NCI-H69 (cell line): Measurements from ENCODE around the gene MRPL28.
"Not testable (repeated sequence)": the region's sequence is repeated elsewhere in the genome, so short reads cannot be mapped to it uniquely, and the experiment has no call there.

ENCODE experiments used
- DNase-seq: peaks from one replicate; lab custom pipeline; 2025; lab: John Stamatoyannopoulos, UW

The MRPL28 gene

DNA sequence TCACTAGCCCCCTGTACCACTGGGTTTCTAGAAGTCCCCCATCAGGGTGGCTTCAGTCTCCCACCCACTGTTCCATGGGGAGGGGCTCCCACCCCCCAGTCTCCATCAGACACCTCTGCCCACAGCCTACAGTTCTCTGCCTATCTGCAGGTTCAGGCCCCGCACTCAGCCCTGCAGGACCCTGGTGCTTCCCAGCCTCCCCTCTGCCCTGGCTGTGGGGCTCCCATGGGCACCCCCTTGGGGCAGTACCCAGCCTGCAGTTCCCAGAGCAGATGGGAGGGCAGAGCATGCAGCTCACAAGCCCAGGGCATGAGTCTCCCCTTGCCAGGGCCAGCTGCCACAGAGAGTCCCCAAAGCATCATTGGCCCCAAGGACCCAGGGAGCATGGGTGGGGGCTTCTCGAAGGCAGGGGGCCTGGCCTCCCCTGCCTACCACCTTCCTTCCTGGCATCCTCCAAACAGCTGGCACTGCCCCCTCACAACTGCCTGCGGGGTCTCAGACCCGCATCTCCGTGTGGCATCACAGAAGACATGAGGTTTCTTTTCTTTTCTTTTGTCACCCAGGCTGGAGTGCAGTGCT is 2.8 kb upstream of the MRPL28 start:
- DNase-seq, result no peak

DNA sequence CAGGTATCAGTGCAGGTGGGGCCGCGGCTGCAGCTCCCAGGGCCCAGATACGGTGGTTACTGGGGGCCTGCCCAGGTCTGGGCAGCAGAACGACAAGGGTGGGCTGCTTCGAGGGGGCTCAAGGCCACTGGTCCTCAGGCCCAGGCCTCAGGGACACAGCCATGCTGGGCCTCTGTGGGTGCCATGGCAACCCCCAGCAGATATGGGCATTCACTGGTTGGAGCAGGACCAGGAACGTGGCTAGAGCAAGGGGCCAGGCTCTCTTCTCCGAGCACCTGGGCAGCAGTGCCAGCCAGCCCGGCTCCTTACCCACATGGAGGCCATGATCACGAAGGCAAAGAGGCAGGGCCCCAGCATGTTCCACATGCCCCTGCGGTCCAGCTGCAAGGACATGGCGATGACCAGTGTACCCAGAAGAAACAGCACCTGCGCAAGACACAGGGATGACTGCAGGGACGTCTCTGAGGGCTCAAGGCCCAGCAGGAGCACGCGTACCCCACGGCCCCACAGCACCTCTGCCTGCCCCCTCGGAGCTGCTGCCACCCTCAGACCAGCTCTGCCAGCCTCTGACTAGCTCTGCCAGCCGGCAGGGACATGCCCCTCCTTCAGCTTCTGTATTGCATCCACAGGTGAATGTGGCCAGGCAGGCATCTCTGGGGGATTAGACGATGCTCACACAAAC is 2.1 kb upstream of the MRPL28 start:
- DNase-seq, result no peak

DNA sequence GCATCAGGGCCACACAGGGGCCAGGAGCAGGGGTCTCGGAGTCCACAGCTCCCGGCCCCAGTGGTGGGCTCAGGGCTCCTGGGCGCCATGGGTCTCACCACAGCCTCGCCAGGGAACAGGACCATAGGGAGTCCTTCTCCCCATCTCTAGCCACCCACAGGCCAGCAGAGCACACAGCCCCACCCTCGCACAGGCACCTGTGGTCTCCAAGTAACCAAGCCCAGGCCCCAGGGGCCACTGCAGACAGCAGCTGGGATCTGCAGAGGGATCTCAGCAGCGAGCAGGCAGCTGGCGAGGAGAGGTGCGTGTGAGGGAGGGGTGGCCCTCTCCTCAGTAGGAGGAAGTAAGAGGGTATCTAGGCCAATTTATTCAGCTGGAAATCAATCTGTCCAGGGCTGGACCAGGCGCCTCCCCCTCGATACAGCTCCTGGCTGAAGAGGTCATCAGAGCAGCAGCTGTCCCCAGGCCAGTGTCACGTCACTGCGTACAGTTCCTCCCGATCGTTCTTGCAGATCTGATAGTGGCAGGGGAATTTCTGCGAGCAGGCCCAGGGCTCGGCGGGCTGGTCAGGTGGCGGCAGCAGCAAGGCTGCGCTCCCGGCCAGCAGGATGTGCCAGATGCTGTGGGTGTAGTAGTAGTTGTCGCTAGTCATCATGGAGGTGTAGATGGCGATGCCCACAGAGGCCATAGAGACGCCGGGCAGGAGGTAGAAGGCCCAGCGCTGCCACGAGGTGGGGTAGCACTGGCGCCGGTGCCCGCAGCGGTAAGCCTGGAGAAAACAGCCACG is 1.4 kb upstream of the MRPL28 start:
- DNase-seq, result peak; percentile 65

DNA sequence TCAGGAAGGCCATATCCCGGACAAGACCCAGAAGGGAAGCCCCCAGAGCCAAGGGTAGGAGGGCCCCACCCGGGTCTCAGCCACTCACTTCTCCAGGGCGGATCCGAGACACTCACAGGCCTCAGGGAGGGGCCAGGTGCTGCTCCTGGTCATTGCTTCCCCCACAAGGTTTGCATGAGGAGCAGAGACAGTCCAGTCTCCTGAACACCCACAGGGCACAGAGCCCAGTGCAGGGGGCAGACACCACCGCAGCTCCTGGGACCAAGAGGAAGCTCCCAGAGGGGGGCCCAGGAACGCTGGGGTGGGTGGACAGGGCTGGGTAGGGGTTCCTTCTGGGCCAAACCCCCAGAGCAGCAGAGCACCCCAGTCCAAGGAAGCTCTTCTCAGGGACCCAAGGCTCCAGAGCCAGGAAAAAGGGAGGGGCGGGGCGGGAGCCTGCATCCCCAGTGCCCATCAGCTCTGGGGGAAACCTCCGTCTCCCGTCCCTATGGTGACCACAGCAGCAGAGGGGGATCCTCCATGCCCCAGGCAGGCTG is 709 bp upstream of the MRPL28 start:
- DNase-seq, result peak; percentile 38

DNA sequence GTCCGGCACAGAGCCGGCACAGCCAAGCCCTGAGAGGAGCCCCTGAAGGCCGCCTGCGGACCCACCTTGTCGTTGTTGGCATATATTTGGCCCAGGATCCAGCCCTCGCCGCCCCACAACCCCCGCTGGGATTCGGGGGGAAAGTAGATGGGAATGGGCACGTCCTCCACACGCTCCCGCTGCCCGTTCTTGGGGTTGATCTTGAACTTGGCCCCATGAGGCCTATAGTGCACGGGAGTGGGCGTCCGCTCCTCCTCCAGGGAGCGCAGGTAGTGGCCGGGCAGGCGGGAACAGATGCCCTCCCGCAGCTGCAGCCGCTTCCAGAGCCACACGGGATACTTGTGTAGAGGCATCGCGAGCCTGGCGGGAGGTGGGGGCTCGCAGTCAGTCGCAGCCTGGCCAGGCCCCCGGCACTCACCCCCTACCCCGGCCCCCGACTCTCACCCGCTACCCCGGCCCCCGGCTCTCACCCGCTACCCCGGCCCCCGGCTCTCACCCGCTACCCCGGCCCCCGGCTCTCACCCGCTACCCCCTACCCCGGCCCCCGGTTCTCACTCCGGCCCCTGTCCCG is 387 bp downstream of the MRPL28 start:
- peak; percentile 24 for DNase-seq

DNA sequence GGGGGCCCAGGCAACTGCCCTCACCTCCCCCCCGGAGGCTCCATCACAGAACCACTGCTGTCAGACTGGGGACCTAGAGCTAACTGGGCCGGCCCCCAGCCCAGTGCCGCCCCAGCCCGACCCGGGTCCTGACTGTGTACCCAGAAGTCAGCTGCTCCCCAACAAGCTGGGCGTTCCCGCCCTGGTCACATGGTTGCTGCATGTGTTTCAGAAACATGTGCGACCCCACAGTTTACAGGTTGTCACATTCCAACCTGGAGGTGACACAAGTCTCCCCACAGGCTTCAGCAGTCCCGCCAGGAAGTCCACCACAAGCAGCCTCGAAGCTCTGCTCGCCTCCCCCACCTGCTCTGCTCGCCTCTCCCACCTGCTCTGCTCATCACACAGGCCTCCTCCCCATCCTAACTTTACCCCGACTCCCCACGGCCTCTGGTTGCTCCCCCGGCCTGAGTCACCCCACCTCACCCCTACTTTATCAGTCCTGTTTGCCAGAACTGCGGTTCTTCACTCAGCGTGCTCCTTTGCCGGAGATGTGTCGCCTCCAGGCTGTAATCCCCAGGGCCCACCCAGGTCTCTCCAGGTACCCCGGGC is 968 bp downstream of the MRPL28 start:
- no peak for DNase-seq

DNA sequence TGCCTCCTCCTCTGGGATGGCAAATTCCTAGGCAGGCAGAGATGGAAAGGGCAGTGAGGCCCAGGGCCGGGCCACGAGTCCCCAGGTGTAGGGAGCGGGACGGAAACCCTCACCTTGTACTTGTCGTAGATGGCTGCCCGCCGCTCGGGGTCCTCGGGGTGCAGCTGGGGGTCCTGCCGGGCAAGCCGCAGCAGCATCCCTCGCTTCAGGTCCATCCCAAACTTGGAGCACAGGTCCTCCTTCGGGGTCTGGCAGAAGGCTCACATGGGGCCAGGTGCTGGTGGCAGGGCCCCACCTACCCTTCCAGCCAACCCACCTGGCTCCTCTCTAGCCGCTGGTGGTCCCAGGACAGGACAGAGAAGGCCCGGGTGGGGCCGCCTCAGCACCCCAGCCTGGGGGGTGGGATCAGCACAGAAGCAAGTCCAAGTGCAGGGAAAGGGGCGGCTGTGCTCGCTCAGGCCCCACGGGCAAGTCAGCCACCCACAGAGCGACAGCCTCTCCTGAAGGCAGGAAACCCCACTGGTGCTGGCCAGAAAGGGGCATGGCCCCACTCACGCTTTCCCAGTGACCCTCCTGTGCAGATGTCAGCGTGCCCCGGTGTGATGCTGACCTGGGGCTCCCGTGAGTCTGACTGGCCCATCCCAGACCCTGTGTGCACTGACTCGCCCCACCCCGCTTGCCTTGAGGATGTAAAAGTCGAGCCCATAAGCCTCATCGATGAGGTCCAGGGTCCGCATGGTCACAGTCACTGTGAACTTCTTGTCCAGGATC is 1.8 kb downstream of the MRPL28 start:
- DNase-seq, result no peak

DNA sequence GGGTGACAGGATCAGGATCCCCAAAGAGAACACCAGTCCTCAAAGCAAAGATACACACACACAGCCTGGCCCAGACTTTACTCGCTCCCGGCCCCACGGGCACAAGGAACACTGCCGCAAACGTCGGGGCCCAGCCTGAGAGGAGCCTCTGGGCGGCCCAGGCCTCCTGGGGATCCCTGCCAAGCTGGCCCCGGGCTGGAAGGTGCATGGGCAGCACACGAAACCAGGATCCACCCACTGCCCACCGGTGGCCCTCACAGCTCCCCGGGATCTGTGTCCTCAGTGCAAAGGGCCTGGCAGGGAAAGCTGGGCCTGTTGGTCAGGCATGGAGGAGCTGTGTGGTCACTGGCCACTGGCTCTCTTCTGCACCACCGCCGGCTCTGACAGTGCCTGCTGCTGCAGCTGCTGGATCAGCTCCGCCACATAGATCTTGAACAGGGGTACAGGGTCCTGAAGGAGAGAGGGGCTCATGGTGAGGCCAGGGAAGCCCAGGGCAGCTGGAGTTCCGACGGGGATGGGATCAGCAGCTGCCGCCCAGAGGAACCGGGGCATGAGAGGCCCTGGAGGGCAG is 2.9 kb downstream of the MRPL28 start:
- DNase-seq, result no peak

DNA sequence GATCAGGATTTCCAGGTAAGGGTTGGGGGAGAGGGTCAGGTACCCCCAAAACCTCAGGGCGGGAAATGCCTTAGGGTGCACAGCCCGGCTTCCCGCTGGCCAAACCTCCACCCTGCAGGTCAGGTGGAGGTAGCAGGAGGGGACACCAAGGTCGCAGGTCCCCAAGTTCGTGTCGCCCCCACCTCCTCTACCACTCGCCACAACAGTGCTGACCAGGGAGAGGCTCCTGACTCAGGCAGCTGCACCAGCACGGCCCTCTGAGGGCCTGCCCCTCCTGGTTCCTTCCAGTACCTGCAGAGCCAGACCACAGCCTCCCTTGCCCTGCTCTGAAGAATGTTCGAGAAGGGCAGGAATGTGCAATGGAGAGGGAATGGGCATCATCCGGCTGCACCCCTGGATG is 3.9 kb downstream of the MRPL28 start:
- DNase-seq, result no peak

DNA sequence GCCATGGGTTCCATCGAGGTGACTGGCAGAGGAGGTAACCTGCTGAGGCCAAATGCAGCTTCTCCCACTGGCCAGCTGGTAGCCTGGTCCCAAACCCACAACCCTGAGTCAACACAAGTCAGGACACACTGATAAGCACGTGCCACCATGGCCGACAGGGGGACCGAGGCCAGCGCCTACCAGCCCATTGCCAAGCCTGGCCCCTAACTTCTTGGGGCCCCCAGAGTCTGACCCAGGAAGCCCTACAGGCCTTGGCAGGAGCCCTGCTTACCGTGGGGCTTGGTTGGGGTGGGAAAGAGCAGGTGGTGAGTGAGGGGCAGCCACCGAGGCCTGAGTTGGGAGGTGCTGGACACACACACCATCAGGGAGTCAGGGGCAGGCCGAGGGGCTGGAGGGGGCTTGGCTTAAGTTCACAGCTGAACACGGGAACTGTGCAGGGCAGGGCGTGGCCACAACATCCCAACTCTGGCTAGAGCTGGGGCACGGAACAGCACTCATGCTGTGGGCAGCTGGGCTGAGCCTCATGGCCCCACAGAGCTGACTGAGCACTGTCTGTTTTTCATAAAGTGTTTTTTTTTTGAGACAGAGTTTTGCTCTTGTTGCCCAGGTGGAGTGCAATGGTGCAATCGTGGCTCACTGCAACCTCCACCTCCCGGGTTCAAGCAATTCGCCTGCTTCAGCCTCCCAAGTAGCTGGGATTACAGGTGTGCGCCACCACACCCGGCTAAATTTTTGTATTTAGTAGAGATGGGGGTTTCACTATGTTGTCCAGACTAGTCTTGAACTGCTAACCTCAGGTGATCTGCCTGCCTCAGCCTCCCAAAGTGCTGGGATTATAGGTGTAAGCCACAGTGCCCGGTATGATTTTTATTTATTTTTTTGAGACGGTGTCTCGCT is 5.5 kb downstream of the MRPL28 start:
- no peak for DNase-seq

DNA sequence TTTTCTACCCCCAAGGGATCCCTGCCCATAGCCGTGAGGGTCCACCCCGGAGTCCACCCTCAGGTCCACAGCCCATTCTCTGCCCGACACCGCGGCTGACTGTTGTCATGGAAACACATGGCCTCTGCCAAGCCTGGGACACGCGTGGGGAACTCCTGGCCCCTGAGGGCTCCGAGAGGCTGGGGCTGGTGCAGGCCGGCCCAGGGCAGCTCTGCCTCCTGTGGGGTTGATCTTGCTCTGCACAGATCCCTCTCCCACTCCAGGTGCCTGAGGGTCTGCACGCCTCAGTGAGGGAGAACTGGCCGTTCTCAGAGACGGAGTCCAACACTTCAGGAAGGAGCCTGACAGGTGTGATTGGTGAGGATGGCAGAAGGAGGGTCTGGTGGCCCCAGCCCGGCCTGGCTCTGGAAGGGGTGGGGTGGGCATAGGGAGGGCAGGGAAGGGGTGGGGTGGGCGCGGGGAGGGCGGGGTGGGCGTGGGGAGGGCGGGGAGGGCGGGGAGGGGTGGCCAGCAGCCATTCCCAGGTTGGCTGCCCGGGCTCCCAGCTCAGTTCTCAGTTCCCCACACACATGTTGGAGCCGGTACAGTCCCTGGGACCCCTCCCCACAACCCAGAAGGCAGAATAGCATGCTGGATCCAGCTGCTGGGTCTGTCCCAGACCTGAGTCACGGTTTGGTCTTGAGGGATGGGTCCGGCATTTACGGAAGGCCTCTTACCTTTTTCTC is 6.4 kb downstream of the MRPL28 start:
- no peak for DNase-seq

DNA sequence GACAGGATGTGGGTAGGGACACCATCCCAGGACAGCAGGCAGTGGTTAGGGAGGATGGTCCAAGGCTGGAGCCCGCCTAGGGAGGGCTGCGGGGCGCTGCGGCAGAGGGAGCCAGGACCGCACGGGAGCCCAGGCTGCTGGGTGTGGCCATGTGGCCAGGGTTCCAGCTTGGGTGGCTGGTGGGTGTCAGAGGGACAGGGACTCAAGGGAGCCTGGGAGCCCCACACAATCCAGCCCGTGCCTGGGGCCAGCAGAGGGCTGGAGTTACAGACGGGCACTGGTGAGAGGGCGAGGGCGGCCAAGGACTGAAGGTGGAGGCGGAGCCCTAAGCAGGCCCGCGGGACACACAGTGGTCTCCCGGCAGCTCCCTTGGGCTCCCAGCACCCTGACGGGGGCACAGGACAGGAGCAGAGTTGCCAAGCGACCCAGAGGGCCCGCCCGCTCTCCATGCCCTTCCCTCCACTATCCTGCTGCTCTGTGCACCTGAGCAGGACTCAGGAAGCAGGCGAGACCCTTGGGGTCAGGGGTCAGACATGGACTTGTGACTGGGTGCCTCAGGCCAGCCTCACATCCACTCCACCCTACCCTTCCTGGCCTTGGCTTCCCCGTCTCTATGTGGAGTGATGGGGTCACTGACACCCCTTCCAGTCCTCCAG is 7.1 kb downstream of the MRPL28 start:
- no peak for DNase-seq

DNA sequence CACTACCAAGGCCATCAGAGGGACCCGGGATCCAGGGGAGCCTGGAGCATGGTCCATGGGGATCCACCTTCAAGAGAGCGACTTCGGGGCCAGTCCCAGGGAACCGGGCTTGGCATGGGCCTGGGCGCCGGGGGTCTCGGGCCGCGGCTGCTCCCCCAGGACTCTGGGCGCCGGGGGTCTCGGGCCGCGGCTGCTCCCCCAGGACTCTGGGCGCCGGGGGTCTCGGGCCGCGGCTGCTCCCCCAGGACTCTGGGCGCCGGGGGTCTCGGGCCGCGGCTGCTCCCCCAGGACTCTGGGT is 7.7 kb downstream of the MRPL28 start:
- not testable (repeated sequence) for DNase-seq

DNA sequence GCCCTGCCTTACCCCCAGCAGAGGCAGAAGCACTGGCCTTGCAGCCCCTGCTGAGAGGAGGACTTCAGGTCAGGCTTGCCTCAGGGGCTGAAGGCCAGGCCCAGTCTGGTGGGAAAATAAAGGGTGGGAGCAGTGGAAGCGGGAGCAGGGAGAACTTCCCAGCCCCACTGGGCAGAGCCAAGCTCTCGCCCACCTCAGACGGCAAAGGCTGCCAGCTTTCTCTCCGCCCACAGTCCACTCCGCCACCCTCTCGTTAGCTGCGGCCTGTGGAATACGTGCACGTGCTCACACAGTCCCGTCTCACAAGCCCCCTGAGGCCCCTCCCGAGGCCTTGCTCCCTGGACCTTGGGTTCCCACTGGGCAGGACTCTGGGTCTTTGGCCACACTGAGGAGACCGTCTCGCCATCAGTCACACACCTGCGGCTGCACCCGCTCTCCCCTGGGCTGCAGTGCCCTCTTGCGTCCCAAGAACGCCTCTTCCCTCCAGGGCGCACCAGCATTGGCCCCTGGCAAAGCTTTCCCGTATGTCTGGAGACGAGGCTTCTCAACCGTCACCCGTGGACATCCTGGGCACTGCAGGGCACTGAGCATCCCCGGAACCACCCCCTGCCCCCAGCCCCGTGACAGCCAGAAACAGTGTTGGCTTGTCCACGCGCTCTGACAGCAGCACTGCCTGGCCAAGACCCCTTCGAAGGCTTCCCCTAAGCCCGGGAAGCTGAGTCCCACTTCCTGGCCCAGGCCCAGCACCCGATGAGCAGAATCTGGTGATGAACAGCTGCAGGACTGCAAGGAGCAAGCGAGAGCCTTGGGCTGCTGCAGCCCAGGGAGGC is 8.3 kb downstream of the MRPL28 start:
- peak; percentile 79 for DNase-seq

DNA sequence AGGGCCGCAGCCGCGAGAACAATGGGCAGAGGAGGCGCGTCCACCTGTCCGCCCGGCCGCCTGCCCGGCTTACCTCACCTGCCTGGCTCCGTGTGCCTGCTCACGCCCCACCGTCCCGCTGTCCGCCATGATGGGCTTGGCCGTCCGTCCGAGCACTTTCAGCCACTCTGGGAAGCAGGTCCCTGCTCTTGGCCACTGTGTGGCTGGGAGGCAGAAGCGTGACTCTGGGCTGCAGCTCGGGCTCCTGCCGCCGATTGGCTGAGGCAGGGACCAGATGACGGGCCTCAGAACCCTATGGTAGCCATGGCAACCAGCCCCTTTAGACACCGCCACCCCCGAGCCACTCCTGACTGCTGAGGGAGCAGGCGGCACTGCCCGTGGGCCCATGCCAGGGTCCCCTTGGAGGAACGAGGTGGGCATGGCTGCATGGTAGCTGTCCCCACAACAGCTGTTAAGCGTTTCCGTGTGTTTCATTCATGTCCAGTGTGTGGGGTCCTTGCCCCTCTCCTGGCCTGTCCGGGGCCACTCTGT is 8.9 kb downstream of the MRPL28 start:
- DNase-seq, result peak; percentile 60

DNA sequence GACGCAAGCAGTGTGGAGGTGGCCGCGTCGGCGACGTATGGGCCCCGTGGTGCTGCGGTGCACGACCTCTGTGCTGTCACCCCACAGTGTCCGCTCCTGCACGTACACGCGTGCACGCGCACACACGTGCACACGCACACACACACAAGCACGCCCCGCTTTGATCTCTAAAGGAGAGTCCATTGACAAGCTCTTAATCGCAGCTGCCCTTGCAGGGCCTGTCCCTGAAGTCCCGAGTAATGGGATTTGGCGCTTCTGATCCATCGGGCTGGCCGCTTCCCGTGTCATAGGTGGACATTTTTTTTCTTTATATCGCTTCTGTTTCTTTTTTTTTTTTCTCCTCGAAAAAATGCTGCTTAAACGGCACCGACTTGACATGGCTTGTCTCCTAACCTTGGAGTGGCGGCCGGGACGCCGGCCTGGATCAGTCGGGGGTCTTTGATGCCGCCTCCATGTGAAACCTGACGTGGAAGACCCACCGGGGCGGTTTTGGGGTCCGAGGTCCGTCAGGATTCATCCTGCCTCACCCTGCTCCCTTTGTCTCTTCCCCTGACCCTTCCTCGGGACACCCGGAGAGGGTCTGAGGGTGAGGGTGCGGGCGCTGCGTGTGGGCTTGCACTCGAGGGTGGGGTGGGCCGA is 9.5 kb downstream of the MRPL28 start:
- no peak for DNase-seq
